H1 (cell line): Measurements from ENCODE around the gene PXT1.

Experiments used
- ATF2 ChIP-seq: IDR thresholded peaks from 2 replicates; pipeline ENCODE4 v1.6.1; 2012; ENCODE audit warnings: low read length, inconsistent platforms
- BCL11A ChIP-seq, 2 experiments: IDR thresholded peaks; one replicate each; pipeline ENCODE4 v1.6.1; 2011; ENCODE audit warnings: low read depth in 2 of 2, low read length in 2 of 2, mild to moderate bottlenecking in 2 of 2
- CBX8 ChIP-seq: fragments of 300-800, 300-1000 bp; sonication (generic); IDR thresholded peaks from 2 replicates; pipeline ENCODE4 v1.7.1; 2016; ENCODE audit warnings: low read depth, low read length, borderline replicate concordance
- CHD1 ChIP-seq: IDR thresholded peaks from 2 replicates; pipeline ENCODE4 v1.6.1; 2012; ENCODE audit warnings: low read depth, low read length, improper control_type of control experiment
- CHD2 ChIP-seq: IDR thresholded peaks from 2 replicates; pipeline ENCODE4 v1.6.1; 2012; ENCODE audit warnings: low read length, improper control_type of control experiment
- CTCF ChIP-seq, 3 experiments: IDR thresholded peaks; 1 replicate in 2 of 3; 2 replicates in 1 of 3; pipeline versions ENCODE4 v1.5.1 to v1.6.1; 2011; ENCODE audit warnings: low read length in 3 of 3, mild to moderate bottlenecking in 3 of 3, inconsistent platforms in 2 of 3, low read depth in 1 of 3, moderate library complexity in 1 of 3; ENCODE audit not compliant: insufficient read depth in 1 of 3; ENCODE audit errors: control extremely low read depth in 1 of 3
- EZH2 ChIP-seq: fragments of 200-600 bp; sonication (generic); IDR thresholded peaks from 2 replicates; pipeline ENCODE4 v1.7.1; 2012; ENCODE audit warnings: low read depth, mild to moderate bottlenecking, moderate library complexity, low read length, inconsistent platforms; ENCODE audit not compliant: severe bottlenecking
- JUN ChIP-seq: IDR thresholded peaks from 2 replicates; pipeline ENCODE4 v1.6.1; 2011; ENCODE audit warnings: low read depth, mild to moderate bottlenecking, improper control_type of control experiment, low read length
- JUND ChIP-seq: IDR thresholded peaks from 2 replicates; pipeline ENCODE4 v1.6.1; 2011; ENCODE audit warnings: mild to moderate bottlenecking, improper control_type of control experiment, low read length
- NRF1 ChIP-seq: IDR thresholded peaks from 2 replicates; pipeline ENCODE4 v1.6.1; 2011; ENCODE audit warnings: mild to moderate bottlenecking, low read depth, low read length, improper control_type of control experiment
- POLR2A ChIP-seq, 2 experiments: IDR thresholded peaks; 1 replicate in 1 of 2; 2 replicates in 1 of 2; pipeline ENCODE4 v1.6.1; 2011; ENCODE audit warnings: low read depth in 2 of 2, low read length in 2 of 2, mild to moderate bottlenecking in 2 of 2; ENCODE audit errors: control extremely low read depth in 1 of 2
- SIX5 ChIP-seq: IDR thresholded peaks from 2 replicates; pipeline ENCODE4 v1.6.1; 2011; ENCODE audit warnings: mild to moderate bottlenecking, low read depth, low read length

- TF ChIP-seq CBX8 (no peak), CTCF (IDR thresholded peaks at IDR 0.05; ENCODE audit: control extremely low read depth in 1 of 3, insufficient read depth in 1 of 3, low read depth in 1 of 3, low read length in 3 of 3) (no peak), EZH2 (no peak), CHD1 (no peak), POLR2A (IDR thresholded peaks at IDR 0.05; ENCODE audit: control extremely low read depth in 1 of 2, low read depth in 2 of 2, low read length in 2 of 2) (no peak), BCL11A (IDR thresholded peaks at IDR 0.05; ENCODE audit: low read depth in 2 of 2, low read length in 2 of 2) (no peak), ATF2 (no peak), JUND (no peak), SIX5 (no peak), NRF1 (no peak), CHD2 (no peak), JUN (no peak)
Measured at GRCh38 chr6:36478051-36478526, 35.4 kb upstream of the PXT1 start.
